ENCODE data around the gene MAPK8IP3. TPM values are rescaled to one million over a fixed set of nuclear protein-coding genes. Genes with fewer than 3 reads are reported as not detected.

MAPK8IP3 gene
- total and polyA plus RNA-seq, 9 of the 15 experiments (the other 6 are each of a cell fraction or from before 2014, with no cell fraction given) = 0.17 to 58.7 (median 16.7) TPM

- TF ChIP-seq MTA3 (IDR thresholded peaks at IDR 0.05; ENCODE audit: borderline replicate concordance) = no peak
- no peak for TF ChIP-seq GATA2 (CRISPR knock-in tag; IDR thresholded peaks at IDR 0.05)
- no peak for TF ChIP-seq DMBX1 (CRISPR knock-in tag; IDR thresholded peaks at IDR 0.05; ENCODE audit: borderline replicate concordance)
- TF ChIP-seq LCOR (CRISPR knock-in tag; IDR thresholded peaks at IDR 0.05) = no peak
- TF ChIP-seq ZNF512 (tag; IDR thresholded peaks at IDR 0.05) = no peak
- no peak for TF ChIP-seq ZBTB7A (IDR thresholded peaks at IDR 0.05; ENCODE audit: borderline replicate concordance, control insufficient read depth, low read depth, low read length)
- no peak for TF ChIP-seq ZEB2 (IDR thresholded peaks at IDR 0.05)
- TF ChIP-seq ZNF280B (CRISPR knock-in tag; IDR thresholded peaks at IDR 0.05) = no peak
- no peak for TF ChIP-seq ARID4B (CRISPR knock-in tag; IDR thresholded peaks at IDR 0.05)
- no peak for TF ChIP-seq ESRRA (IDR thresholded peaks at IDR 0.05; ENCODE audit: borderline replicate concordance, low read depth)
- no peak for TF ChIP-seq NCOR1 (IDR thresholded peaks at IDR 0.05)
- TF ChIP-seq TEAD2 (tag; IDR thresholded peaks at IDR 0.05) = no peak
- TF ChIP-seq POLR2G (IDR thresholded peaks at IDR 0.05; ENCODE audit: low read depth, low read length) = no peak
- TF ChIP-seq HSF4 (CRISPR knock-in tag; IDR thresholded peaks at IDR 0.05; ENCODE audit: borderline replicate concordance) = no peak
- no peak for TF ChIP-seq PURB (CRISPR knock-in tag; IDR thresholded peaks at IDR 0.05; ENCODE audit: low read depth)
- no peak for TF ChIP-seq STAT5A (IDR thresholded peaks at IDR 0.05; ENCODE audit: borderline replicate concordance, low read length)
- no peak for TF ChIP-seq ETV6 (IDR thresholded peaks at IDR 0.05; ENCODE audit: borderline replicate concordance in 1 of 2, low read depth in 2 of 2, low read length in 1 of 2)
- TF ChIP-seq ETV6 (CRISPR knock-in tag; IDR thresholded peaks at IDR 0.05; ENCODE audit: borderline replicate concordance) = no peak
- TF ChIP-seq FOSL1 (tag; conservative IDR thresholded peaks at IDR 0.05) = no peak
- TF ChIP-seq, protein P1, sequence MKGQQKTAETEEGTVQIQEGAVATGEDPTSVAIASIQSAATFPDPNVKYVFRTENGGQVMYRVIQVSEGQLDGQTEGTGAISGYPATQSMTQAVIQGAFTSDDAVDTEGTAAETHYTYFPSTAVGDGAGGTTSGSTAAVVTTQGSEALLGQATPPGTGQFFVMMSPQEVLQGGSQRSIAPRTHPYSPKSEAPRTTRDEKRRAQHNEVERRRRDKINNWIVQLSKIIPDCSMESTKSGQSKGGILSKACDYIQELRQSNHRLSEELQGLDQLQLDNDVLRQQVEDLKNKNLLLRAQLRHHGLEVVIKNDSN (CRISPR knock-in tag; IDR thresholded peaks at IDR 0.05) = no peak
Measured at GRCh38 chr16:1706386-1707192, 594 bp downstream of the MAPK8IP3 start (continued).
